ENCODE results near the gene CFAP251. TPM values are rescaled to one million over a fixed set of nuclear protein-coding genes. Genes with fewer than 3 reads are reported as not detected.

Gene CFAP251
- total RNA-seq, 1 donor from 2014 or later: 0.92 TPM

DNA sequence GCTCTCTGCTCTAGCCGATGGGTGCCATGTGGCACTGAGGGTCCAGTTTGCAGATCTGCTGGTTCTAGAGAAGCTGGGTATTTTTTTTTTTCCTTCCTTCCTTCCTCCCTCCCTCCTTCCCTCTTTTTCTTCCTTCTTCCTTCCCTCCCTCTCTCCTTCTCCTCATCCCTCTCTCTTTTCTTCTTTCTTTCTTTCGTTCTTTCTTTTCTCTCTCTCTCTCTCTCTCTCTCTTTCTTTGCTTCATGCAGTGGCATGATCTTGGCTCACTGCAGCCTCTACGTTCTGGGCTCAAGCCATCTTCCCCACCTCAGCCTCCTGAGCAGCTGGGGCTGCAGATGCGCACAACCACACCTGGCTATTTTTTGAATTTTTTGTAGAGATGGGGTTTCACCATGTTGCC, 100.5 kb downstream of the CFAP251 start:
- DNase-seq (no peak), ATAC-seq (no peak)

DNA sequence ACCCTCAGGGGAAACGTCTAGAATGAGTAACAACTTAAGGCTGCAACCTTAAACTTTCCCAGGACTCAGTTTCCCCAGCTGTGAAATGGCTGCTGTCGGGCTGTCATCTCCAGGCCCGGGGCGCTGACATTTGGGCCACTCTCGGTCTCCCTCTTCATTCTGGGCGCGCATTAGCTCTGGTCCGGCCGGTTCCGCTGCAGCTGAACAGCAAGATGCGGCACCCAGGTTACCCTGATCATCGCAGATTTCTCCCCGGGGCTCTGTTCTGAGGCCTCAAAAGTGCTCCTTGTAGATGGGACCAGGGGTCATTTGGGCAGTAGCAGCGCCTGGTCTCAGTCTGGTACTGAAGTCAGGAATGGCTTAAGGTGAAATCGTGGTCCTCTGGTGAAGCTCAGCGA, 102.4 kb downstream of the CFAP251 start:
- ATAC-seq: no peak
- DNase-seq: no peak
- intact Hi-C loops (cut with micrococcal nuclease): no loop called here

More for the DNA sequence above, 100.5 kb downstream of the CFAP251 start:
- intact Hi-C loops (cut with micrococcal nuclease): no loop called here

DNA sequence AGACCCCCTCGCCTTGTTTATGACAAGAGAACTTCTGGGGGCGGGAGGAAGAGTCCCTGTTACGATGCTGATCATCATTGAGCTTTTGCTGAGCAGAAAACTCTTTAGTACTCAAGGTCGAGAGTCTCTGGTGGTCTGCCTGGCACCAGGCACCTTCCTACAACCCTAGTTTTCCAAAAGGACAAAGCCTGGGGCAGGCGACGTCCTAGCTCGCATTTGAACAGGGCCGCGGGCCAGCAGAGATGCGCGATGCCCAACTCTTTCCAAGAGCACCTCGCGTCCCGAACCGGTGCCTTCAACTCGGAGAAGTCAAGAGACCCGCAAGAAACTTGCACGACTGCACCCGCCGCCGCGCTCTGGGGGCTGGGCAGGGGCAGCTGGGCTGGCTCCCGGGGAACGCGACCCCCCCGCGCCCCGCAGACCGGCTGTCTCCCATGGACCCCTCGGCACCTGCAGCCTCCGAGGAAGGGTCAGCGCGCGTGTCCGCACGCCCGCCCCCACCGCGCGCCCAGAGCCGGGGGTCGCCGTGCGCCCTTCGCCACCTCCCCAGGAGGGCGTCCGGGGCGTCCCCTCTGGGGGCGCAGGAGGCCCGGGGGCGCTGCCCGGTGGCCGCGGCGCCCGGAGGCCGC, 102.9 kb downstream of the CFAP251 start:
- intact Hi-C loops (cut with micrococcal nuclease): no loop called here
- ATAC-seq (no peak), DNase-seq (peak; percentile 59)

DNA sequence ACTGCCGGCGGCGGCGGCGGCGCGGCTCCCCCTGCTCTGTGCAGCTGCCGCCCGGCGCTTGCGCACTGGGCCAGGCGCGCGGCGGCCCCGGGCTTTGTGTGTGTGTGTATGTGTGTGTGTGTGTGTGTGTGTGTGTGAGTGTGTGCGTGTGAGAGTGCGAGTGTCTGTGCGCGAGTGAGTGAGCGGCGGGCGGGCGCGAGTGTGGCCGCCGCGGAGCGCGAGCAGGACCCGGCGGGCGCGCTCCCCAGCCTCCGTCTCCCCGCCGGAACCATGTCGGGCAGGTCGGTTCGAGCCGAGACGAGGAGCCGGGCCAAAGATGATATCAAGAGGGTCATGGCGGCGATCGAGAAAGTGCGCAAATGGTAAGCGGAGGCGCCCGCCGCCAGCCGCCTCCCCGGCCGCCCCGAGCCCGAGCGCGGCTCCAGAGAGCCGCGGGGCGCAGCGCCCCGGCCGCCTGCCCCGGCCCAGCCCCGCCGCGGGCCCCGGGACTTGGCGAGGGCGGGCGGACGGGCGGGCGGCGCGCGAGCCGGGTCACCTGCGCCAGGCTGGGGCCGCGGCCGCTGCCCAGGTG, 103.5 kb downstream of the CFAP251 start, which contains the start of gene BCL7A:
Gene BCL7A, plus strand, starts transcription at position 63 of the 571 bp plus-strand sequence. Its CDS starts 208 bp downstream, at position 271.
- ATAC-seq: peak; percentile 76
- DNase-seq: peak; percentile 85
- intact Hi-C loops (cut with micrococcal nuclease): no loop called here

DNA sequence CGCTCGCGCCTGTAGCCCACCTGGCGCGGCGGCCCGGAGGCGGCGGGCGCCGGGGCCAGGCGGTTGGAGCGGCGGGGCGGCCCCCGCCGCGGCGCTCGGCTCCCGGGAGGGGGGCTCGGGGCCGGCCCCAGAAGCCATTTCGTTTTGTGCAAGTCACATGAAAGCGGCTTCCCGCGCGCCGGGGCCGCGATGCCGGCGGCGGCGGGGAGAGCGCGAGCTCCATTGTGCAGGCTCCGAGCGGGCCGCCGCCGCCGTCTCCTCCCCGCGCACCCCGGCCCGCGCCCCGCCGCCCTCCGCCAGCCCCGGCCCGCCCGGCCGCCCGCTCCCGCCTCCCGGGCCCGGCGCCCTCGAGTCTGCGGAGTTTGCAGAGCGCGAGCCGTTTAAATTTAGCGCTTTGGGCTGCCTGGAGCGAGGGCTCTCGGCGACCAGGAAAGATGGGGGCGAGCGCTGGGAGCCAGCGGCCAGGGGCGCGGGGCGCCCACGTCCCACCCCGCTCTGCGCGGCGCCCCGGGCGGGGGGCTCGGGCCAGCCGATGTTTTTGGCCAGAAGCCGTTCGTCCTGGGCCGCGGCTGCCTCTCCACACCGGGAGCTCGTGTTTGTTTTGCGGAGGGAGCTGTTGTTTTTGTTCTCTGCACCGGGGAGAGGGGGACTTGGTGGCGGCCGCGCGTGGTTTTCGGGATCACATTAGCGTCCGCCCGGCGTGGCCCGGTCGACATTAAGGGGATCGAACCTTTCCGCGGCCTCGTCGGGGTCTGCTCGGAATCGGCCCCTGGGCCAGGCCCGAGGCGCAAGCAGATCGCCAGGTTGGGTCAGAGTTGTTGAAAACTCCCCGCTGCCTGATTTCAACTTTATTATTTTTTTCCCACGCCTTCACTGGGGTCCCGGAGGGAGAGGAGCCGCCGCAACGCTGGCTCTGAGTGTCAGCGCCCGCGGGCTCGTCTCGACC, 104.3 kb downstream of the CFAP251 start:
- intact Hi-C loops (cut with micrococcal nuclease): no loop called here
- DNase-seq: peak; percentile 55
- ATAC-seq: peak; percentile 22

DNA sequence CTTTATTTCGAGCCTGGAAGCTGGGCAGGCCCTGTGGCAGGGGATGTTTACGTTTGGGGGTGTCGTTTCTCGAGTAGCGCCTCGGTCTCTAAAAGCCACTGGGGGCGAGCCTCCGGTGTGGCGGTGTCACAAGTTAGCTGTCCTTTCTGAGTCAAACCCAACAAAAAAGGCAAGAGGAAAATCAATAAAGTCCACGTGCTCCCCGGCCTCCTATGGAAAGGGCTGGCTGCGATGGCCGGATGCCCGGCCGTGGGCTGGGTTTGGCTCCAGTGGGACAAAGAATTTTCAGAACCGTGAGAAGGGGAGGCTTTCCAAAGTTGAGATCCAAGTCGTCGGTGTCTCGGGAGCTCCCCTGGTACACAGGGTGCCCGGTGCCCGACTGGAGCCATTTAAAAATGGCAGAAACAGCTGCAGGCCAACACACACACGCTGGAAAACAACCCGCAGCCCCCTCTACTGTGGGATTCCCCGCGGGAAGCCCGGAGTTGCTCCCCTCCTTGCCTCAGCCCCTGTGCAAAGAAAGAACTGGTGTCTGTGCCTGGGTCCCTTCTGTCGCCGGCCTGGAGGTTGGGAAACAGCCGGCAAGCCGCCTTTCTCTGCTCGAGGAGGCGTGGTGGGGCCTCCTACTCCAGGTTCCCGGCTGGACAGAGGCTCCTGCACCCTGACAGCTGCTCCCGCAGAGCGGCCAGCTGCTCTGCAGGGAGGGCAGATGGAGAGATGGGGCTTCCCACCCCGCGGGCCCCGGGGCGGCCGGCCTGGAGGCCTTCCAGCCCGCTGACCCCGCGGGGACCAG, 105.1 kb downstream of the CFAP251 start:
- DNase-seq (peak; percentile 85), ATAC-seq (peak; percentile 70)
- intact Hi-C loops (cut with micrococcal nuclease): no loop called here

DNA sequence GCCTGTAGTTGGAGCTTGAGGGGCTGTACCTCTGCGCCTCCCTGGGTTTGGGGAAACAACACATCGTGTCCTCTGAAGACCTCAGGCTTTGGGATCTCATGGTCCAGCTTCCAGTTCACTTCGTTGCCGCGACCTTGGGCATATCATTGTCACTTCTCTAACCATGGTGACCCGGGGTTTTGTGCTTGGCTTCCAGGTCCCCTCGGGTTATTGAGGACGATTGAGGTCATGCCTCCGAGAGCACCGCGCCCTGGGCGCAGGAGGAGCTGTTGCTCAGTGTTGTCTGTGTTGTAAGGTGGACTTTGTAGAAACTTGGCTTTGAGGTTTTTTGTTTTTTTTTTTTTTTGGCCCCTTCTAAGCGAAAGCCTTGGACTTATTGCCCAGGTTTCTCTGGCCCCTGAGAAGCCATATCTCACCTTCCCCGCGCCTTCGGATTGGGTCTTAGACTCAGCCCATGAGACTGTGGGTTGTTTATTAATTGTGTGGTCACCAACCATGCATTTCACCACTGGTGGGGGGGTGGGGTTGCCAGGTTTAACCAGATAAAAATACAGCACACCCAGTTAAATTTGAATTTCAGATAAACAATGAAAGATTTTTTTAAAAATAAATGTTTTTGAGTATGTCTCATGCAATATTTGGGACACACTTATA, 105.9 kb downstream of the CFAP251 start:
- no peak for DNase-seq
- intact Hi-C loops (cut with micrococcal nuclease): no loop called here
- ATAC-seq: peak; percentile 8

DNA sequence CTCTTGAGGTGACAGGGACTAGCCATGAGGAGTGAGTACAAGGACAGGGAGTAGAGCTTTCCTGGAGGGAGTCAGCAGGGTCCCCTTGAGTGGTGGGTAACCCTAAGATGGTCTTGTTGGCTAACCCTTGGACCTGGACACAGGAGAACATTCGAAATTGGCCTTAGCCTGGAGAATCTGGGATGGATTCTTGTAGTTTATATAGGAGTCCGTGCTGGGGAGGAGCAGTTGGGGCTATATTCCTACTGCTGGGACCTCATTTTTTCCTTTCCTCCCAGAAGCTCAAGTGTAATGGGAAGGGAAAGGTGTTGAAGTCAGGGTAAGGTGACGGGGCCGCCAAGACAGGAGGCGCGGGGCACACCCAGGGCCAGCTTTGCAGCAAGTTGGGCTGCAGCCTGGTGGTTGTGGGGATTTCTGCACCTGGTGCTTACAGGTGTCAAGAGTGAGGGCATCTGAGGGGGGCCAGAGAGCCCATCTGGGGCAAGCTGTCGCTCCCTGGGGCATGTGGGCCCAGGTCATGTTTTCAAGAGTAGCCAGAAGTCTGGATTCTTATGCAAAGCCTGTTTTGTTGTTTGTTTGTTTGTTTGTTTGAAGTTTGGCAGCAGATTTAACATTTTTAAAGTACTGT, 108.4 kb downstream of the CFAP251 start:
- intact Hi-C loops (cut with micrococcal nuclease): no loop called here
- DNase-seq (no peak), ATAC-seq (no peak)

DNA sequence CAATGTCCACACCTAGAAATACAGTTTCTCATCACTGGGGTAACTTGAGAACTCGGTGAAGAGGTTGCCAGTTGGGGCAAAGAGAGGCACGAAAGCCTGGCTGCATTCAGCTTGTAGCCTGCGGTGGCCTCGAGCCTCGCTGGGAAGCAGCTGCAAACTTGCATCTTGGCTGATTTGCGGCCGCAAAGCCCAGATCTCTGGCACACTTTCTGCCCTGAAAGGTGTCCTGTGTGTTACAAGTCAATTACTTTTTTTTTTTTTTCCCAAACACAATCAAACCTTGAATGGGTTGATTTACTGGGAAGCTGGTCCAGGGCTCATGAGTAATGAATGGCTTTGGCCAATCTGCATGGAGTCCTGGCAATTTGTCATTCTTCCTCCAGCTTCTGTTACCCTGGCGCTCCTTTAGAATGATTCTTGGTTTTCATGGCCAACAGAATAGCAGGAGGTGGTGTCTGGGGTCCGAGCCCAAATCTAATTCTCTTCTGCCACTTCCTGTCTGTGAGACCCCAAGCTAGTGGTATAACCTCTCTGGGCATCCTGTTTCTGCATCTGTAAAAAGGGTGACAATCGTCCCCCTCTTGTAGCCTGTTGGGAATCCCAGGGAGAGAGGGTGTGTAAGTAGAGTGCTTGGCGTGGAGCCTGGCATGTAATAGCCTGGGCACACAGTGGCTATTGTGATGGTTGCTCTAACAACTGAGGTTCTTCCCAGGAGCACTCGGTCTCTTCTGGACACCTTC, 109.9 kb downstream of the CFAP251 start:
- intact Hi-C loops (cut with micrococcal nuclease): no loop called here
- ATAC-seq (no peak), DNase-seq (no peak)

DNA sequence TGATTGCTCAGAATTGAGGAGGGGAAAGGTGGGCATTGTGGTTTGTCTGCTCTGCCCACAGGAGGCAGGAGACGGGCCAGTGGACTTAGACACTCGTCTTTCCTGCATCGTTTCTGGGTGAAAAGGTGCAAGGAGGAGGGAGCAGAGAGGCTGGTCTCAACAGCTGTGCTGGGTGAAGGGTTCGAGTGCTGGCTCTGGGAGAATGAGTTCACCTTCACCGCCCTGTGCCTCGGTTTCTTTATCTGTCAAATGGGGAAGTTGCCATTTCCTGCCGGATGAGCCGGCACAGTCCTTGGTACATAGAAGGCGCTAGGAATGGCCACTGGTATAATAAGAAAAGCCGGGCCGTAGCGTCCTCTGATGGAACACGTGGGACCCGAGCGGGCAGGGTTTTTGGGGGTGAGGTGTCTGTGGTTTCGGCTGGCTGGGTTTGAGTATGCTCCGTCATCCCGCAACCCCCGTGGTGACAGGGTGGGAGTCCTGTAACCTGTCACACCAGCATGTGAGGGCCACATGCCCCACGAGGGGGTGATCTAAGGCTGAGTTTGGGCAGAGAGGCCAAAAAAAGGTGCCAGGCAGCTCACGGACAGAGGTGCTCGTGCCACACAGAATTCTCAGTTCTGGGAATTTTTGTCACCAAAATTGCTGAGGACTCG, 110.6 kb downstream of the CFAP251 start:
- DNase-seq: no peak
- intact Hi-C loops (cut with micrococcal nuclease): no loop called here
- no peak for ATAC-seq

DNA sequence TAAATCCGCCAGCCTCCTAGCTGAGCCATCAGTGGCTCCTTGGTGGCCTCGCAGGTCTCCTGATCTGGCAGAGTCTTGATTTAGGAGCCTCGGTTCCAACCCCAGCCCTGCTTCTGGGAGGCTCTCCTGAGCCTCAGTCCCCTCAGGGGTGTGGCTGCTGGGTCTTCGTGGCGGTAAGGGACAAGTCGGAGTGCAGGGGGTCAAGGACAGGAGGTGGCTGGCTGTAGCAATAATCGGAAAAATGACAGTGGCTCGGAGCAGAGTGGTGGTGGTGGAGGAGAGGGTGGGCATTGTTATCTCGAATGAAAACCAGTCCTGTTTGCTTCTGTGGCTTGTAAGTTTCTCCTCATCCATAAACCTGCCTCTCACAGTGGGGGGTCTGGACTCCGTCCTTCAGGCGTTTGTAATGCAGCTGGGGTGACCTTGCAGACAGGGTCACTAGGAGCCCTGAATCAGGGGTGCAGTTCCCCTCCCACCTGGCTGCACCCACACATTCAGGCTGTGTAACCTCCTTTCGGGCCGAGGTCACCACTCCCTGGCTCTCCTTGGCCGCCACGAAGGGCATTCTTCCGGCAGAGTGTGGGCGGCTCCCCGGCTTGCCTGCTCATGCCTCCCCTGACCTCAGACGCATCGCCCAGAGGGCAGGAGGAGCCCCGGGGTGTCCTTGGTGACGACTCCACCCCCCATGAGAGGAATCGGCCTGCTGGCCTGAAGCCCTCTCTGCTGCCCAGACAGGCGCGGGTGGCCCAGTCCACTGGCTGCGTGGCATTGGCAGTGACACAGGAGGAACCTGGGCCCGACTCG, 111.4 kb downstream of the CFAP251 start:
- intact Hi-C loops (cut with micrococcal nuclease): no loop called here
- ATAC-seq (peak; percentile 75), DNase-seq (peak; percentile 69)

DNA sequence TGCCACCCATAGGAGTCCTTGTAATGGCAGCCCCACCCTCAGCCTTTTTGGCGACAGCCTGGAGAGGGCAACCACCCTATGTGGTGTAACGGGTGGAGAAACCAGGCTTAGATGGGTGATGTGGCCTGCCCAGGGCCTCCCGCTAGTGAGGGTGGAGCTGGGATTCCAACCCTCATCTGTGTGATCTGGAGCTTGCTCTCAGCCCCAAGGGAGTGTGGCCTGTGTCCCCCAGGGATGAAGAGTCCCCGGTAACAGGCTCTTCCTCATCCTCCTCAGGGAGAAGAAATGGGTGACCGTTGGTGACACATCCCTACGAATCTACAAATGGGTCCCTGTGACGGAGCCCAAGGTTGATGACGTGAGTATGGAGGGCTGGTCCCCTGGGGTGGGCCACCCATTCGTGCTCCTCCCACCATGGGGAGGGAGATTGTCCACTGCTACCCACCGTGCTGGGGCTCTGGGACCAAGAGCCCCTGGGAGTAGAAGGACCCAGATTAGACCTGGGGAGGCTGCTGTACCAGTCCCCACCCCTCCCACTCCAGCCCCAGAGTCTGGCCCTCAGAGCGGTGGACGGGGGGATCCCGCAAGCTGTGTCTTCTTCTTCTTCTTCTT, 112.1 kb downstream of the CFAP251 start:
- ATAC-seq: no peak
- intact Hi-C loops (cut with micrococcal nuclease): no loop called here
- no peak for DNase-seq

DNA sequence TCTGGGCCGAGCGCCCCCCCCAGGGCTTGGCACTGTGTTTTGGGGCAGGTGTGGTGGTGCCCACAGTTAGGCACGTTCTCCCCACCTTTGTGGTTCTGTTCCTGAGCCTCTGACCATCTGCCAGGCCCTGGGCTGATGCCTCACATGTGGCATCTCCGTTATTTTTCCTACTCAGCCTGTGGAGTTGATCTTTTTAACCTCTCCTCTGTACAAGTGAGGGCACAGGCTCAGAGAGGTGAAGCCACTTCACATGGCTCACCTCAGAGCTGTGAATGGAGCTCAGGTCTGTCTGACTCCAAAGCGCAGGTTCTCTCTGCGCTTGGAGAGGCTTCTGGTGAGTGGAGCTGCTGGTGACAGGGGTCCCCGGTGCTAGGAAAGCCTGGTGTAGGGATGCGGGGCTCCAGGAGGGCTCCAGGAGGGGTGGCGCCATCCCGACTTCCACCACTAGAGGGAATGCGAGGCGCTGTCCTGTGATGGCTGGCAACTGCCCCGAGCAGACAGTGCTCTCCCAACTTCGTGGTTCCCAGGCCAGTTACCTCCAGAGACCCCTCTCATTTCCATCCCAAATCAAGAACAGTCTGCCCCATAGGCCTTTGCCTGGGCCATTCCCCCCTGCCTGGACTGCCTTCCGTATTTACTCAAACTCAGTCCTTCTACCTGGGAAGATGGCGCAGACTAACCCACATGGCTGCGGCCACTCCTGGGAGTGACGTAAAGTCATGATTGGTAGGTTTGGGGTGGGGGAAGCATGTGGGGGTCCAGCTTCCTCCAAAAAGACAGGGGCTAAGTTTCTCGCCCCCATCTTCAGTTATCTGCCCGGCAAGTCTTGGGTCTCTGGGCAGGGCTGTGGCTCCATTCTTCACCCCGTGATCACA, 113.2 kb downstream of the CFAP251 start:
- intact Hi-C loops (cut with micrococcal nuclease): no loop called here

DNA sequence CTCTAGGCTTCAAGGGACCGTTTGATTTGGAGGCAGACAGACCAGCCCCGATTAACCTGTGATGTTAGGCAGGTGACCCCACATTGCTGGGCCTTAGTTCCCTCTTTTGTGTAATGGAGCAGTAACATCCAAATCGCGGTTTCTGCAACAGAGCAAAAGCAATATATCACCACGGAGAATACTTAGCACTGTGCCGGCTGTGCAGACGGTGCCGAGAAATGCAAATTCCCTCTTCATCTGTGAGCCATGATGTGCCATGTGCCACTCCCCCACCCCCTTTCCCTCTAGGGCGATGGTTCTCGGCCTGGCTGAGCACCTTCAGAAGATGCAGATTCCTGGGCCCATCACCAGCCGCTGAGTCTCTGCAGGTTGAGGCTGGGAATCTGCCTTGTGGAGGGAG, 114.2 kb downstream of the CFAP251 start:
- no peak for DNase-seq
- ATAC-seq: no peak
- intact Hi-C loops (cut with micrococcal nuclease): no loop called here

More for the DNA sequence above, 113.2 kb downstream of the CFAP251 start:
- ATAC-seq: peak; percentile 51
- peak; percentile 71 for DNase-seq

DNA sequence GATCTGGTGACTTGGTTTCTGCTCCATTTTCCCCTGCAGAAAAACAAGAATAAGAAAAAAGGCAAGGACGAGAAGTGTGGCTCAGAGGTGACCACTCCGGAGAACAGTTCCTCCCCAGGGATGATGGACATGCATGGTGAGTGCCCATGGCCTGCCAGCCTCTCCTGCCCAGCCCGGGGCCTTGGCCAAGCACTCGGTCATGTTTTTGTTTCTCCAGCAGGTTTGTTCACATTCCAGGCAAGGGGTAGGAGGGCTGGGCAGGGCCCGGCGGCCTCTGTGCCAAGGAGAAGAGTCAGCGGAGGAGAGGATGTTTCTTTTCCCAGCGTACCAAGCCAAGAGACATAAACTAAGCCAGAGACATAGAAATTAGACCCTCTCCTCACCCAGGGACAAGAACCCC, 116.9 kb downstream of the CFAP251 start:
- DNase-seq: no peak
- intact Hi-C loops (cut with micrococcal nuclease): no loop called here
- ATAC-seq: no peak

All from left ventricle myocardium superior (tissue), 1 donor.